Hypothalamus (tissue), 51 donors: ENCODE data around the gene DEDD.

Experiments used
- DNase-seq, 51 donors: peaks; one replicate each; lab custom pipeline; 2025; lab: John Stamatoyannopoulos, UW

DEDD gene

DNA sequence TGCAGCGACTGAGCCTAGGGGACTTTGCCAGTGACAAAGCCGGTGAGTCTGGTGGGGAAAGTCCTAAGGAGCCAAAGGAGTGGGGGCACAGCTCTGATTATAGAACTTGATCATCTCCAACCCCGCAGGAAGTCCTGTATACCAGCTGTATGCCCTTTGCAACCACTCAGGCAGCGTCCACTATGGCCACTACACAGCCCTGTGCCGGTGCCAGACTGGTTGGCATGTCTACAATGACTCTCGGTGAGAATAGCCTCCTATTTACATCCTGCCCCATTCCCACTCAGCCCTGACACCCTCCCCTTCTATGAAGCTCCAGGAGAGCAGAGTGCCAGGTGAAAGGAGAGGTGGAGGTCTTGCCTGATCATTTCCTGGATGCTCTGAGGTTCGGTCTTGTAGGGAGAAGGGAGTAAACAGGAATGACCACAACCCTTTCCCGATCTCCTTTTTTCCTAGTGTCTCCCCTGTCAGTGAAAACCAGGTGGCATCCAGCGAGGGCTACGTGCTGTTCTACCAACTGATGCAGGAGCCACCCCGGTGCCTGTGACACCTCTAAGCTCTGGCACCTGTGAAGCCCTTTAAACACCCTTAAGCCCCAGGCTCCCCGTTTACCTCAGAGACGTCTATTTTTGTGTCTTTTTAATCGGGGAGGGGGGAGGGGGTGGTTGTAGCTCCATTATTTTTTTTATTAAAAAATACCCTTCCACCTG, 32.6 kb upstream of the DEDD start:
- no peak for DNase-seq

GRCh38 chr1:161163793-161164192, 31.3 kb upstream of the DEDD start:
- DNase-seq = no peak

DNA sequence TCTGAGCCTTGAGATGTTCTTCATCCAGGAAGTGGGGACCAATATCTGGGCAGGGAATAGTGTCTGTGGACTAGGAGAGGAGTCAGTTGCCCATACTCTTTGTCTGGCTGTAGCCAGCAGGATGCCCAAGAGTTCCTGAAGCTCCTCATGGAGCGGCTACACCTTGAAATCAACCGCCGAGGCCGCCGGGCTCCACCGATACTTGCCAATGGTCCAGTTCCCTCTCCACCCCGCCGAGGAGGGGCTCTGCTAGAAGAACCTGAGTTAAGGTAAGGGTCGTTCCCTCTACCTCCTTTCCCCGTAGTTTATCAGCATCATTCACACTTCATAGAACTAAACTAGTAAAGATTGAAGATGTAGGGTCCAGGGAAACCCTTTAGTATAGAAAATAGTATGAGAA, 30.3 kb upstream of the DEDD start:
- DNase-seq = no peak

GRCh38 chr1:161162052-161162451, 29.6 kb upstream of the DEDD start:
- no peak for DNase-seq

DNA sequence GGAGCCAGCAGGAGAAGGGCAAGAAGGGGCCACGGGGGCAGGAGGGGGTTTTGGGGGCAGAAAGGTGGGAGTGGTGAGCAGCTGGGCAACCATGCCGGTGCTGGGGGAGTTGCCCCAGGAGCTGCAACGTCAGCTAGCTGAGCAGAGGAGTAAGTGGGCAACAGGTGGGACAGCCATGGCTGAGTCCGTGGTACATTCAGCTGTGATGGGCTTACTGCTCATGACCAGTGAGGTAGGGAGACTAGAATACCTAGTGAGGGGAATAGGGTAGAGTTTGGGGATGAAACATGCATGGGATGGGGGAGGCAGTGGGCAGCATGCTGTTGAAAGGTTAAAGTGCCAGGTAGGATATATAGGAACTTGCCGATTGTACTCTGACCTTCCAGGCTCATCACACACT, 29.2 kb upstream of the DEDD start:
- DNase-seq = no peak

DNA sequence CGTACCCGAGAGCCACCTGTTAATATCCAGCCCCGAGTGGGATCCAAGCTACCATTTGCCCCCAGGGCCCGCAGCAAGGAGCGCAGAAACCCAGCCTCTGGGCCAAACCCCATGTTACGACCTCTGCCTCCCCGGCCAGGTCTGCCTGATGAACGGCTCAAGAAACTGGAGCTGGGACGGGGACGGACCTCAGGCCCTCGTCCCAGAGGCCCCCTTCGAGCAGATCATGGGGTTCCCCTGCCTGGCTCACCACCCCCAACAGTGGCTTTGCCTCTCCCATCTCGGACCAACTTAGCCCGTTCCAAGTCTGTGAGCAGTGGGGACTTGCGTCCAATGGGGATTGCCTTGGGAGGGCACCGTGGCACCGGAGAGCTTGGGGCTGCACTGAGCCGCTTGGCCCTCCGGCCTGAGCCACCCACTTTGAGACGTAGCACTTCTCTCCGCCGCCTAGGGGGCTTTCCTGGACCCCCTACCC, 28.2 kb upstream of the DEDD start:
- DNase-seq = no peak

GRCh38 chr1:161159913-161160243, 27.4 kb upstream of the DEDD start:
- DNase-seq = peak in 2 of 51 donors; percentile 48 to 63

DNA sequence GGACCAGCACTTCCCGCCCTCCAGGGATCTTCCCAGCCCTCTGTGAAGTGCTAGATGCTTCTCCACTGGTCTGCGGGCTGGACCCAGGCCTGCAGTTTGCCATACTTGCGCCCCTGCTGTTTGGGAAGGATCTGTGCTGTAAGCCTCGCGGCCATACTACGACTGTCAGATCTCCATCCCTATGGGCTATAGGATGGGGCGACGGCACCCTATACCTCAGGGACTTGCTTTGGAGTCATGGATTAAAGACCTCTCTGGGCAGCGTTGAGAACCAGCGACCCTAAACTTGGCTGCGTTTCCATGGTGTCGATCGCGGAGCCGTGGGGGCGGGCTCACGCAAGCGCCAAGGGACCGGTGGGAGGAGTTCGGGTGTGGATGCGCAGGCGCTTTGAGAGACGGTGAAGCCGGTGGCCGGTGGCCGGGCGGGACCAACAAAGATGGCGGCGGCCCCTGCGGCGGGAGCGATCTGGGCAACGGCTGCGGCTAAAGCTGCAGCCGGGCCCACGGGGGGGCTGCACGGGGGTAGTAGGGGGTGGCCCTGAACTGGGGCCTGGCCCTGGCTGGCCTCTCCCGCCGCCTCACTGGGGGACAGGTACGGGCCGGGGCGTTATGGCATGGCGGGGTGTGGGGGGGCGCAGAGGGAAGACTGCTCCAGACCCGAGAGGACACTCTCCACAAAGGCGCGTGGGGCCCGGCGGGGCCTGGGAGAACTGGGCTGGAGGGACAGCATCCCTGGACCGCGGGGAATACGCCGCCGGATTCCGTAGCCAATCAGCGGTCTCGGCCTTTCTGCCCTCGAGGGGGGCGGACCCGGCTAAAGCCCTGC, 26.8 kb upstream of the DEDD start, which contains the start of gene USP21:
Gene USP21 (plus strand): TSS at position 414 of the 826 bp plus-strand sequence. CDS start 1,141 bp downstream, outside the sequence.
- peak; percentile 39 to 97 (median 90) for DNase-seq

- no peak for DNase-seq
Observed at GRCh38 chr1:161158316-161159010, 26.0 kb upstream of the DEDD start.

DNA sequence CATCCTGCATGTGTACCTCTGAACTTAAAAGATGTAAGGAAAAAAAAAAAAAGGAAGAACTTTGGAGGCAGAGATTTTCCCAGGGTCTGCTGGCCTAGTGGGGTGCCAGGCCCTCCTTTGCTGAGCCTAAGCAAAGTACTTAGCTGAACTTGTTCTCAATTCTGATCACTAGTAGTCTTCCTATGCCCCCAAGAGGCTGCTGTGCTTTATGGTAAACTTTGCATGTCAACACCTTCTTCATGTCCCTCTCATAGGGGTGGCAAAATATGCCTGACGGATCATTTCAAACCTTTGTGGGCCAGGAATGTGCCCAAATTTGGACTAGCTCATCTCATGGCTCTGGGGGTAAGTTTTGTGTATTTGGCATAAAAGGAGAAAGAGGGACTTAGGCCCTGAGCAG, 25.4 kb upstream of the DEDD start:
- no peak for DNase-seq

DNA sequence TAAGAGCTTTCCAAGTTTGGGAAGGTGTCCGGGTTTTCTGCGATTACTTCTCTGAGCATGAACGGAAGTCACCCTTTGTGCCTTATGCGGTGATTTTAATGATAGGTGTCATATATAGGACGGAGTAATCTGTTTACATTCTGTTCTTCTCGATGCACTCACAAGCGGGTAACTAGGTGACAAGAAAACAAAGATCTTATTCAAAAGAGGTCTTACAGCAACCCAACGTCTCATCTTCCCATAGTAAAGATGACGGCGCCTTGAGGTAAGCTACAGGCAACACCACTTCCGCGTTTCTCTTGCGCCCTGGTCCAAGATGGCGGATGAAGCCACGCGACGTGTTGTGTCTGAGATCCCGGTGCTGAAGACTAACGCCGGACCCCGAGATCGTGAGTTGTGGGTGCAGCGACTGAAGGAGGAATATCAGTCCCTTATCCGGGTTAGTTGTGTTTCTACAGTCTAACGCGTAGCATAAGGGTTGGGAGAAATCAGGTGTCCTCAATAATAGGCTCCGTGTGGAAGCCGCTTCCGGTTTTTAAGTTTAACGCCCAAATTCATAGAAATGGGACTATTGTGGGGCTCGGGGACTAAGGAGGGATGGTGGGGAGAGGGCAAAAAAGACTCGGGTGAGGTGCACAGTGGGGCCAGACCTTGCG, 21.3 kb upstream of the DEDD start, which contains the start of gene UFC1:
Gene UFC1 (plus strand): TSS at position 297 of the 656 bp plus-strand sequence. CDS start 20 bp downstream, at position 317.
- peak in 50 of 51 donors; percentile 15 to 91 (median 66) for DNase-seq

DNA sequence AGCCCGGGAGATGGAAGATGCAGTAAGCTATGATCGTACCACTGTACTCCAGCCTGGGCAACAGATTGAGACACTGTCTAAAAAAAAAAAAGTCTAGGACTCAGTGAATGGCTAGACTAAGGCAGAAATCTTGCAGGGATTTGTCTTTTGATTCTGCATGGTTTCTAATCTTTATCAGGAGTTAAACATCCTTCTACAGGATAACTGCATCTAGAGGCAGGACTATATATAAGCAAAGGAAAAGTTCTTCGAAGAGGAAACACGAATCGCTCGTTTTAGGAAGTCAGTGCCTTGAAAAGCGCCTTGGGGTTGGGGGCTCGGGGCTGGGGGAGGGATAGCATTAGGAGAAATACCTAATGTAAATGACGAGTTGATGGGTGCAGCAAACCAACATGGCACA, 20.7 kb upstream of the DEDD start:
- no peak for DNase-seq

GRCh38 chr1:161145832-161146231, 13.4 kb upstream of the DEDD start:
- DNase-seq = no peak

DNA sequence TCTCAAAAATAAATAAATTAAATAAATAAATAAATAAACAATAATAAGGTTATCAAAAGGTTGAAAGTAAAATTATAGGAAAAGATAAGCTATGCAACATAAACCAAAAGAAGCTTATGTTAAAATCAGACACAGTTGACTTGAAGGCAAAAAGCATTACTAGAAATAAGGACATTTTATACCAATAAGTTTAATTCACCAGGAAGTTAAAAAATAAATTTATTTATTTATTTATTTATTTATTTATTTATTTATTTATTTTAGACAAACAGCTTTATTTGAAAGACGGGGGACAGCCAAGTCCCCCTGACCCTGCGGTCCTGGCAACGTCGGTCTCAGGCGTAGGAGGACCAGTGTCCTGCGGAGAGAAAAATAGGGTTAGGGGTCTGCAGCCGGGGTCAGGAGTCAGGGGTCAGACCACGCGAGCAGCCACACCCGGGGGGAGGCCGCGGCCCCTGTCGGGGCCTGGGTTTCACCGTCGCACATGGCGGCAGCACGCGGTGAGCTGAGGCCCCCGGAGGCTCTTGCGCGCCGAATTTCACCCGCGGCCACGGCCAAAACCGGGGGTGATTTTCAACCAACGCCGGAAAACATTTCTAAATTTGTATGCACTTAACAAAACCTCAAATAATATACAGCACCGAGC, 8.4 kb upstream of the DEDD start:
- DNase-seq = no peak

DNA sequence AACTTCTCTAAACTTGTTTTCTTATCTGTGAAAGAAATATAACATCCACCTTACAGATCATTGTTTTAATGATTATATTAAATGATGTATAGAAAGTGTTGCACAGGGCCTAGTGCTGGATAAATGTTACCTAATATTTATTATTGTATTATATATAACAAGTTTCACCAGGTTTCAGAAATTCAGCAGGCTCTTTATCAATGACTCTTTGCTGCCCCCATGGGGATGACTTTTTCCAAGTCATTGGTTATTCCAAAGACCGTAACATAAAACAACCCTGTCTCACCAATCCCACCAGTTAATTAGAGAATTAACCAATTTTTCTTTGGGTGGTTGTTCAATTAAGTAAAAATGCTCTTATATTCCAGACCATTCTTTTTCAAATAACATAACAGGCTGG, 7.3 kb upstream of the DEDD start:
- peak in 7 of 51 donors; percentile 6 to 39 (median 16) for DNase-seq

DNA sequence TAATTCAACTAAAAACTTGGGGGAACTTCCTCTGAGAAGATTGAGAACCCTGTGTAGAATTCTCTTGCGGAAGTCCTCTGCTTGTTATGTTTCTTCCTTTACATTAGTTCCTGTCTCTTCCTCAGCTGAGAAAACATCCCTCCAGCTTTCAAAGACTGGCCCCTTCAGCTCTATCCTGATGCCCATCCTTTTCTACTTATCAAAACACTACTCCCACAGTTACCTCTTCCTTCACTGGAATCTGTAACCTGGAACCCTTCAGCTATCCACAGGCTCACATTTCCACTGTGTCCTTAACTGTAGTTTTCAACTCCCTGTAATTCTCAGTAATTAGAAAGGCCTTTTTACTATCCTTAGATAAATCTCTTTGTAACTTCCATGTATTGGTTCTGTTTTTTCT, 6.0 kb upstream of the DEDD start:
- DNase-seq = no peak

- no peak for DNase-seq
Observed at GRCh38 chr1:161137881-161138280, 5.4 kb upstream of the DEDD start.

- DNase-seq = peak in 1 of 51 donors; percentile 7
Observed at GRCh38 chr1:161133220-161133740, 813 bp upstream of the DEDD start.

GRCh38 chr1:161131523-161132409, 701 bp downstream of the DEDD start:
- DNase-seq = peak in 5 of 51 donors; percentile 32 to 64 (median 45)
